Gastroesophageal sphincter (tissue), 3 donors: ENCODE measurements around the gene SETDB1.

Experiments used
- EP300 ChIP-seq: sonication (generic); formaldehyde crosslinking; IDR thresholded peaks from one replicate; pipeline ENCODE4 v1.6.1; 2017; ENCODE audit warnings: antibody characterized with exemption, mild to moderate bottlenecking
- POLR2A ChIP-seq, 2 donors: fragments of 450-650 bp; IDR thresholded peaks; one replicate each; pipeline ENCODE4 v1.6.1; 2017; ENCODE audit warnings: antibody characterized with exemption in 2 of 2, mild to moderate bottlenecking in 2 of 2, moderate library complexity in 1 of 2
- POLR2AphosphoS5 ChIP-seq: sonication (generic); formaldehyde crosslinking; IDR thresholded peaks from one replicate; pipeline ENCODE4 v1.6.1; 2017; ENCODE audit warnings: antibody characterized with exemption
- TF ChIP-seq, protein P1 (sequence below), 4 experiments: fragments of 200-600 bp in 2 of 4; fragments of 450-650 bp in 2 of 4; sonication (generic) in 1 of 4; IDR thresholded peaks; one replicate each; pipeline ENCODE4 v1.5.1; 2017 to 2019; ENCODE audit warnings: antibody characterized with exemption in 4 of 4, mild to moderate bottlenecking in 2 of 4, moderate library complexity in 2 of 4

DNA sequence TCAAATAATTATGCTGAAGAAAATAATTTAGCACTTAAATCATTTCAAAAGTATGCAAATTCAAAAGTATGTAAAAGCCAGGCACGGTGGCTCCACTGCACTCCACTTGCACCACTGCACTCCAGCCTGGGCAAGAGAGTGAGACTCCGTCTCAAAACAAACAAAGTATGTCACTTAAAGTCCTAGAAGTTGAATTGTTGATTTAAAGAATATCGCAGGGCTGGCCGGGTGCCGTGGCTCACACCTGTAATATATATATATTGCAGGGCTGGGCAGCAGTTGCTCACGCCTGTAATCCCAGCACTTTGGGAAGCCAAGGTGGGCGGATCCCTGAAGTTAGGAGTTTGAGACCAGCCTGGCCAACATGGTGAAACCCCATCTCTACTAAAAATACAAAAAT lies 8.8 kb upstream of the SETDB1 start:
- TF ChIP-seq EP300 (no peak), POLR2A (IDR thresholded peaks at IDR 0.05) (no peak), POLR2AphosphoS5 (no peak)
- TF ChIP-seq, protein P1, sequence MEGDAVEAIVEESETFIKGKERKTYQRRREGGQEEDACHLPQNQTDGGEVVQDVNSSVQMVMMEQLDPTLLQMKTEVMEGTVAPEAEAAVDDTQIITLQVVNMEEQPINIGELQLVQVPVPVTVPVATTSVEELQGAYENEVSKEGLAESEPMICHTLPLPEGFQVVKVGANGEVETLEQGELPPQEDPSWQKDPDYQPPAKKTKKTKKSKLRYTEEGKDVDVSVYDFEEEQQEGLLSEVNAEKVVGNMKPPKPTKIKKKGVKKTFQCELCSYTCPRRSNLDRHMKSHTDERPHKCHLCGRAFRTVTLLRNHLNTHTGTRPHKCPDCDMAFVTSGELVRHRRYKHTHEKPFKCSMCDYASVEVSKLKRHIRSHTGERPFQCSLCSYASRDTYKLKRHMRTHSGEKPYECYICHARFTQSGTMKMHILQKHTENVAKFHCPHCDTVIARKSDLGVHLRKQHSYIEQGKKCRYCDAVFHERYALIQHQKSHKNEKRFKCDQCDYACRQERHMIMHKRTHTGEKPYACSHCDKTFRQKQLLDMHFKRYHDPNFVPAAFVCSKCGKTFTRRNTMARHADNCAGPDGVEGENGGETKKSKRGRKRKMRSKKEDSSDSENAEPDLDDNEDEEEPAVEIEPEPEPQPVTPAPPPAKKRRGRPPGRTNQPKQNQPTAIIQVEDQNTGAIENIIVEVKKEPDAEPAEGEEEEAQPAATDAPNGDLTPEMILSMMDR (IDR thresholded peaks at IDR 0.05) = no peak
